GM19099 (cell line): ENCODE results near the gene HCRTR1.

Experiments used
- POLR2A ChIP-seq: IDR thresholded peaks from 3 replicates; pipeline ENCODE4 v1.6.1; 2011; ENCODE audit warnings: low read depth; ENCODE audit not compliant: insufficient read length; ENCODE audit errors: extremely low read depth

HCRTR1 gene

DNA sequence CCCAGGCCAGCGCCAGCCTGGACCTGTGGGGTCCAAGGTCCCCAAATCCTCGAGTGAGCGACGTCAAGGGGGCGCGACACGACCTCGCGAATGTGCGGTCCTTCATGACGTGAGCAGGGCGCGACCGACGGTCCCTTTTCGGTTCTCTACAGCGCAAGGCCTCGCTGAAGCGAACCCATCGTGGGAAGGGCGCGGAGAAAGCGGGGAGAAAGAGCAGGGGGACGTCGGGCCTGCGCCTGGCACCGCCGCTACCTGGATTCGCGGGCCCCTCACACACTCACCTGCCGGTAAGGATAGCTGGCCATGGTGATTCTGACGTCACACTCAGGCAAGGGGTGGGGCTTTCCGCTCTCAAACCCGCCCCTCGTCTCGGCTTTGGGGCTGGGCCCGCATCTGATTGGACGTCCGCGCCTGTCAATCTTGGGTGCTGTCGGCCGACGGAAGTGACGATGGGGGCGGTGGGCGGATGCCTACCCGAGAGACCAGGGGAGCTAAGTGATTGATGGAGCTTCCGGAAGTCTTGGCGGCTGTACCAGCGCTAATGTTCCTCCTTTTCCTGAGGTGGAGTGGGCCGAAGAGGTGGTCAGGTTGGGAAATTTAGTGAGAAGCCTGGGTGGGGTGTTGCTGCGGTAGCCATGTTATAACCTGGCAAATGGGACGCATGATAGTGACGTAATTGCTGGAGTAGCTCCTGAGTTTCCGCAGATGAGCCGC lies 27.2 kb downstream of the HCRTR1 start, which contains the start of gene PEF1:
Gene PEF1, minus strand, starts transcription at position 317 of the 714 bp plus-strand sequence. Its CDS starts 12 bp downstream, at position 305.
- TF ChIP-seq POLR2A = peak; percentile 74

DNA sequence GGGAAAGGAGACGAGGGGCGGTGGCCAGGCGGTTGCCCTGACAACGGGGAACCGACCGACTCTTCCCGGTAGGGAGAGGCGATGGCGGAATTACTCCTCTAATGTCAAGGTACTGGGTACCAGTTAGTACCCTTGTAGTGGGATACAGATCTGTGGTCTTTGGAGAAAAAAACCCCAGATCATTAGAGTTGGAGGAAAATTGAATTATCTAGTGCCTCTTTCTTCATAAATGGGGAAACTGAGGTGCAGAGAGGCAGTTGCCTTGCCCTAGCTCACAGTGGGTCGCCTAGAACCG lies 27.7 kb downstream of the HCRTR1 start:
- no peak for TF ChIP-seq POLR2A

DNA sequence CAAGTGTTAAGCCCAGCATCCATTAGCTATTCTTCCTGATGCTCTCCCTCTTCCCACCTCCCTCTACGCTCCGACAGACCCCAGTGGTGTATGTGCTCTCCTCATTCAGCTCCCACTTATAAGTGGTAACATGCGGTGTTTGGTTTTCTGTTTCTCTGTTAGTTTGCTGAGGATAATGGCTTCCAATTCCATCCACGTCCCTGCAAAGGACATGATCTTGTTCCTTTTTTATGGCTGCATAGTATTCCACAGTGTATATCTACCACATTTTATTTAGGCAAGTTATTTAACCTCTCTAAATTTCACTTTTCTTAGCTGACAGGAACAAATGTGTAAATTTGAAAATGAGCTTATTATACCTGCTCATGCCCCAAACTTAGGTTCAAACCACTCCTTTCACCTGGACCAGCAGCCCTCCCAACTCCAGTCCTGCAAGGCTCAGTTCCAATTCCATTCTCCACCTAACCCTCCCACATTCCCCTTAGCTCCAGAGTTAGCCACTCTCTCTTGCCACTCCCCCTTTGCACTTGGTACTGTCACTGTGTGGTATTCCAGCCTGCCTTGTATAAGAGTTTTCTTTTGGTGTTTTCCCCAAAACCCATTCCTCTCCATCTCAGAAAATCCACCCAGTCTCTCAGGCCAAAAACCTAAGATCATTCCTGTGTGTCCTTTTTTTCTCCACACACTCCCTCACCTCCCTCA lies 28.9 kb downstream of the HCRTR1 start:
- no peak for TF ChIP-seq POLR2A

DNA sequence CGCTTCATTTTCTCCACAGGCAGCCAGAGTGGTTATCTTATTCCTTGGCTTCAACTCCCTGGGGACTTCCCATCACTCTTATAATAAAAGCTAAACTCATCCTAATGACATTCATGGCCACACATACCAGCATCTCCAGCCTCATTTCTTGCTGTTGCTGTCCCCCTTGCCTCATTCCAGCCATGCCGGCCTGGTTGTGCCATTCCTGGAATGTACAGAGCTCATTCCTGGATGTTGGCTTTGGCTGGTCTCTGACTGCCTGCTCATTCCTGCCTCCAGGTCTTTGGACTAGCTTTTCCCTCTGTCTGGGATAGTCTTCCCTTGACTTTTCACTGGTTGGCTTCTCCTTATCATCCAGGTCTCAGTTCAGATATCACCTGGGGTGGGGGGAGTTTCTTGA lies 29.6 kb downstream of the HCRTR1 start:
- no peak for TF ChIP-seq POLR2A

DNA sequence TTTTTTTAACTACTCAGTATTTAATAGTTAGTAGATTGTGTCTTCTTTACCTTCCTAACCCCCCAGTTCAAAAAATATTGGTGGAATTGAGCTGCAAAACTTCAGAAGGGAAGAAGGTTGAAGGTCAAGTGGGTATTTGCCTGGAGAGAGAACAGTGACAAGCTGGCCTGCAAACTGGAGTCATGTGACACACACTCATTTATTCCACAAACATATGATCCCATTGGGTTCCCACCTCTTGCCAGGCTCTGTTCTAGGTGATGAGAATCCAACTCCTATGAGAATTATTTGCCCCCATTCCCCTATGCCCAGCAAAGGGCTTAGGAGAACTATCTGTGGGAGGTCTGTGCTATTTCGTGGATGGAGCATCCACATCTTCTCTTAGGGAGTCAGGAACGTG lies 30.7 kb downstream of the HCRTR1 start:
- TF ChIP-seq POLR2A = no peak

DNA sequence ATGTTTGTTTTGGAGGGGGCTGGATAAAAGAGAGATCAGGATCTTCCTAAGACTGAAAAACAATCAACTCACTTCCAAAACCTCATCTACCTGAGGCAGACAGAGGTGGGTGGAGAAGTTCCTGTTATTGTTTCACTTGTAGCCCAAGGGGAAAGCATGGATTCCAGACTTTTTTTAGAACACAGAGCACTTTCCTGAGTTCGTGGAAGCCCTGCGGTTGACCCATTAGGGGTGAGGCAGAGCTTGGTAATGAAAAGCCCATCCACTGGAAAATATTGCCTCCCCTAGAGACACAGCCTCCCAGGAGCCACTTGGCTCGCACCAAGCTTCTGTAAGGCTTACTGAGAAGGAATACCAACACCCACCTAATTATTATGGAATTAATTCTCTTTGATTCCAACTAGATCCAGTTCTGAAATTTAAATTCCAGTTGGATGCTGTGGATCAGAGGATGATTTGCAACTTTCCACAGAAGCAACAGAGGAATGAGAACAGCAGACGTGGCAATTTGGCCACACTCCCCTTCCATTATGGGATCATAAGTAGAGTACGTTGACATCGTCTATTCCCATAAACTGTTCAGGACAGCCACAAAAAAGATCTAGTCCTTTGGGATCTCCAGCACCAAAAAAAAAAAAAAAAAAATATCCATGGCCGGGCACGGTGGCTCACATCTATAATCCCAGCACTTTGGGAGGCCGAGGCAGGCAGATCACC lies 31.3 kb downstream of the HCRTR1 start:
- TF ChIP-seq POLR2A = no peak

DNA sequence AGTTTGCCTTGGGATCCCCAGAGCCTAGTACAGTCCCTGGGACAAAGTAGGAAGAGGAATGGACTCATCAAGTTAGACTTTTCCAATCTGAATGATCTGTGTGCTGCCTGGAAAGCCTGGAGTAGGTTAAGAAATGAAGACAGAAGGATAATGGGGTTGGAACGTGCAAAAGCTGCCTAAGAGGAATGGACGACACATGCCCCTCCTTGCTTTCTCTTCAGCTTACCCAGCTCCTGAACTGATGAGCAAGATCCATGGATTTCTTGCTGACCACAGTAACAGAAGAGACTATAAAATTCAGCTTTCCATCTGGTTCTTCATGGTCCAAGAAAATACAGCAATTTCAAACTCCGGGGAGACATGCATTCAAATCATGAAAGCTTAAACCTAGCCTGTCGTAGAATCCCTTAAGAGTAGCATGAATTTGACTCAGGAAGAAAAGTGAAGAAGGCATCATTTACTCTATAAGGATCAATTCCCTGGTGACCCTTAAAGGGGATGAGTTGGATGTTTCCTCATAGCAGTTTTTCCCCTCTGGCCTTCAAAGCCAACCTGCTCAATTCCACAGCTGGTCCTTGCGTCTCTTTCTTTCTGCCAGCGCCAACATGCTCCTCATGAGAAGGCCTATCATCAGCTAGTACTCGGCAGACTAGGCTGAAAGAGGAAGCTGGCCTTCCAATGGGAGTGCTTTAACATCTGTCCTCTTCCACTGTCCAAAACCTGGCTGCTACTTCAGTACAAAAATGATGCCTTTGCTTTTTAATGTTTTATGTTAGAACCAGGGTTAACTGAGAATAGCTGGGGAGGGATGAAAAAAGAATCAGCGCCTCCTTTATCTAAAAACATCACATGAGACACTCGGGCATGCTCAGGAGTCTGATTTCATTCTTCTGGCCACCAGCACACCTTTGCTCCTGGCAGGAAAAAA lies 32.9 kb downstream of the HCRTR1 start:
- TF ChIP-seq POLR2A = no peak

DNA sequence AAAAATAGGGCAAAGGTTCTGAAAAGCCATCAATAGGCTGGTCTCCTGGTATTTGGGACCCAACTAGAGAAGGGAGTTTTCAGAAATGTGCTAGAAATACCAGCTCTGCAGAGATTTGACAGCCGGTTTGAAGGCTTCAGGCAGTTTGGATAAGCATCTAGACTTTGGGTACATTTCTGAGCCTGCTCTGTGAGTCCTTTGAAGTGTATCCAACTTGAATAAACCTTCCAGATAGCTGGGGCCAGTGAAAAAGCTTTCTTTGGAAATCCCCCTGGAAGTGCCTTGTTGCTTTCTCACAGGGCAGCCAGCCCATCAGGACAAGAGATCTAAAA lies 33.6 kb downstream of the HCRTR1 start:
- no peak for TF ChIP-seq POLR2A

DNA sequence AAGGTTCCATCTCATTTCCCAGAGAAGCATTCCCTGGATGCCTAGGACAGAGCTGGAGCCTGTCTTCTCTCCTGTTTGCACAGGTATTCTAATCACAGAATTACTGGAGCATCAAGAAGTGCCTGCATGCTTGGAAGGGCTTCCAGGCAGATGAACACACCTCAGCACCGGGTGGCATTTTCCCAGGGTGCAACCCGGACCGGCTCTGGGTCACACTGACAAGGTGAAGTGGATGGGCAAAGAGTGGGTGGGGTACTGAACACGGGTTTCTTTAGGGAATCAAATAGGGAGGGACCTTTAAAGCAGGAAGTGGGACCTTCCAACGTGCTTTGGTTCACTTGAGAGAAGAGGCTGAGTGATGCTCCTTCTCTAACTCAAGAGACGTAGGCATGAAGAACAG lies 34.3 kb downstream of the HCRTR1 start:
- no peak for TF ChIP-seq POLR2A

DNA sequence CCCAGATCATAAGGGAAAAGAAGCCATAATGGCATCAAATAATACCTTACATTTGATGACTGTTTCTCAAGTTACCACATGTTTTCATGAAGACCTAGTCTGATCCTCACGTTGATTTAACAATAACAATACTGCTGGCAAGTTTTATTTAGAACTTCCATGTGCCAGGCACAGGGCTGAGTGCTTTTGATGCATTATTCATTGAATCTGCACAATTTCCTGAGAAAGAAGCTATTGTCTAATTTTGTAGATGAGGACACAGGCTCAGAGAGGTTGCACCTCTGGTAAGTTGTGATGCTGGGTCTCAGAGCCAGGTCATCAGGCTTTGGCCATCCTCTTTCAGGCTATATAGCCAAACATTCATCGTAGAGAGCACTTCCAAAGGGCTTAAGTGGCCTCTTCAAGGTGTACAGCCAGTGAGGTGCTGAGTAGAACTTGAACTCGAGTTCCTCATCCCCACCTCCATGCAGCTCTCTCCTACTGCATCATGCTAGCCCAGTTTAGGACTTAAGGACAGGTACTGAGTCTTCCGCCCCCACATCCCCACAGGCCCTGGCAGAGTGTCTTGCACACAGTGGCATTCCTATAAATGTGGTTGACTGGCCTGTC lies 35.5 kb downstream of the HCRTR1 start:
- TF ChIP-seq POLR2A = no peak

DNA sequence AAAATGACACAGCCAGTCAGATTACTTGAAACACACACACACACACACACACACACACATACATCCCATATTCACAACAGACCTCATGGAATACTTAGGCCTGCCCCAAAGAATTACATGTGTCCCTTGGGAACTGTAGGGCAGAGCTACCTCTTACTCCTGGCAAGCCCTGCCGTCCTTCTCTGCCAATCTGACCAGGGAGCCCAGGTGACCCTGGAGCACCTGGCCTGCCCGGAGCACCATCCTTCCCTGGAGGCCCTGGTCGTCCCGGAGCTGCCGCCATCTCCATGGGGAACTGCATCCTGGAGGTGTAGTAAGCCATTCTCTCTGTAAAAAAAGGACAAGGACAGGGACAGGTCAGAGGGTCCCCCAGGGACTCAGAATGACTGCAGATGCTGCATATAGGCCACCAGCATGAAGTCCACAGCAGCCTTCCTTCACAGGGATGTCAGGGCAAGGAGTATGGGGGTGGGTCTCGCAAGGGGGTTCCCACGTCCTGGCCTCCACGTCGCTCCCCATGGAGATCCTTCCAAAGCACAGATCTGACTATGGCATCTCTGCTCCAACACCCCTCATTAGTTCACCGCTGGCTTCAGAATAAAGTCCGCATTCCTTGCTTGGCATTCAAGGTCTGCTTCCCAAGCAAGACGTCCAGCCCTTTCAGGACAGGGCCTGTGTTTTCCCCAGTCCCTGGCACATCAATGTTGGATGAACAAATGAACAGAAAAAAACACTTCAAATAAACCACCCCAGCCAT lies 36.4 kb downstream of the HCRTR1 start:
- TF ChIP-seq POLR2A = no peak

DNA sequence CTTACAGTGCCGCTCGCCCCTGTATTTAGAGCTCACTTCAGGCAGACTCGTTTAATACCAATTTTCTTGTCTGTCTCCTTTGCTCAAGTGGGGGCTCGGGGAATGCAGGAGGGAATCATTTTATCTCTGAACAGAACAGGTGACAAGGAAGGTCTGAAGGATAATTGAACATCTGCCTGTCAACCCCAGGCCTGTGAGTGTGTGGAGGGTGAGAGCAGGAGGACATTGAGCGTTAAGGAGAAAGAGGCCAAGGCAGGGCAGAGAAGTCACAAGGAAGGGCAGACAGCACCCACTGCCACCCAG lies 36.9 kb downstream of the HCRTR1 start:
- no peak for TF ChIP-seq POLR2A

DNA sequence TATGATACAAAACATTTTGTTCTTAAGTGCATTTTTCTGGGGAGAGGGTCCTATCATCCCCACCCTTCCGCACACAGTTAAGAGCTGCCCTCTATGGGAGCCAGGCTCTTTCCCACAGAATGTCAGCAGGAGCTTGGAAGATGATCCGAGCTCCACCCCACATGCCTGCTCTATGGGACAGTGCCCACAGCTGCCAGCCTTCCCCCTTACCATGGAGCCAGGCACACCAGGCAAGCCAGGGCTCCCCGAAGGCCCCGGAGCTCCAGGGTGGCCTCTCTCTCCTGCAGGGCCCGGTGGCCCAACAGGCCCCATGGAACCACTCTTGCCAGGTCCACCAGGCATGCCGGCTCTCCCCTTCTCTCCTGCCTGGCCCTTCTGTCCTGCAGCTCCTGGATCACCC lies 37.6 kb downstream of the HCRTR1 start:
- TF ChIP-seq POLR2A = no peak

DNA sequence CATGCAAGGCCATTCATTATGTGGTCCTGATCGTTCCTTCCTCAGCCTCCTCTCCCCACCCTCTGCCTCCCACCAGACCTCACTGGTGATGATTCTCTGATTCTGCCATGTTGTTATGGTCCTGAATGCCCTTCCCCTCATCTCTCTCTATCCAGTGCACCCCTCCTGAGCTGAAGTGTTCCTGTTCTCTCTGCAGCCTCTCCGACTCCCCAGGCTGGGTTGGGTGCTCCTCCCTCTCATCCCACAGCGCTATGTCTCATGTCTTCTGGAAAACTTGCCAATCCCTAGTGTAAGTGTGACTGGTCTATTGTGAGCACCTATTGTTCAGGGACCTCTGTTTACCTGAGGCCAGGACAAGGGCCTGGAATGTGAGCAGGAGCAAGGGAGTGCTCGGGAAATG lies 38.3 kb downstream of the HCRTR1 start:
- no peak for TF ChIP-seq POLR2A
